ENCODE data around the gene MACF1.

MACF1 gene

GRCh38 chr1:39268112-39268581 is 63.7 kb downstream of the MACF1 start:
- peak; percentile 91 for DNase-seq

- no peak for DNase-seq
Measured at GRCh38 chr1:39268906-39269305, 64.4 kb downstream of the MACF1 start.

GRCh38 chr1:39269349-39269748 is 64.9 kb downstream of the MACF1 start:
- DNase-seq, result no peak

GRCh38 chr1:39269791-39270342 is 65.4 kb downstream of the MACF1 start:
- DNase-seq, result peak; percentile 47

GRCh38 chr1:39270368-39270767 is 65.9 kb downstream of the MACF1 start:
- no peak for DNase-seq

- peak; percentile 66 for DNase-seq
Measured at GRCh38 chr1:39272027-39272797, 67.7 kb downstream of the MACF1 start.

- DNase-seq, result no peak
Measured at GRCh38 chr1:39272798-39273469, 68.4 kb downstream of the MACF1 start.

- DNase-seq, result no peak
Measured at GRCh38 chr1:39275836-39276507, 71.5 kb downstream of the MACF1 start.

- DNase-seq, result no peak
Measured at GRCh38 chr1:39277879-39278278, 73.4 kb downstream of the MACF1 start.

- DNase-seq, result no peak
Measured at GRCh38 chr1:39282537-39283216, 78.2 kb downstream of the MACF1 start.

GRCh38 chr1:39283858-39284257 is 79.4 kb downstream of the MACF1 start:
- DNase-seq, result peak; percentile 47

GRCh38 chr1:39287541-39287940 is 83.0 kb downstream of the MACF1 start:
- DNase-seq, result no peak

GRCh38 chr1:39288735-39289465 is 84.4 kb downstream of the MACF1 start:
- no peak for DNase-seq

- no peak for DNase-seq
Measured at GRCh38 chr1:39292401-39292800, 87.9 kb downstream of the MACF1 start.

- no peak for DNase-seq
Measured at GRCh38 chr1:39293375-39294070, 89.0 kb downstream of the MACF1 start.

GRCh38 chr1:39294531-39294930 is 90.0 kb downstream of the MACF1 start:
- DNase-seq, result no peak

GRCh38 chr1:39295901-39296300 is 91.4 kb downstream of the MACF1 start:
- no peak for DNase-seq

GRCh38 chr1:39297551-39297950 is 93.1 kb downstream of the MACF1 start:
- DNase-seq, result no peak

- DNase-seq, result no peak
Measured at GRCh38 chr1:39301606-39302005, 97.1 kb downstream of the MACF1 start.

- DNase-seq, result no peak
Measured at GRCh38 chr1:39305555-39305954, 101.1 kb downstream of the MACF1 start.

- no peak for DNase-seq
Measured at GRCh38 chr1:39310015-39310414, 105.5 kb downstream of the MACF1 start.

GRCh38 chr1:39310691-39311090 is 106.2 kb downstream of the MACF1 start:
- DNase-seq, result no peak

Data from DMS153 (cell line).